ENCODE results near the gene CCDC102A.
A peak's percentile ranks its signal among the peaks of the same experiment; 100 is the strongest.
"Not testable (repeated sequence)": the region's sequence is repeated elsewhere in the genome, so short reads cannot be mapped to it uniquely, and the experiment has no call there.

CCDC102A gene

DNA sequence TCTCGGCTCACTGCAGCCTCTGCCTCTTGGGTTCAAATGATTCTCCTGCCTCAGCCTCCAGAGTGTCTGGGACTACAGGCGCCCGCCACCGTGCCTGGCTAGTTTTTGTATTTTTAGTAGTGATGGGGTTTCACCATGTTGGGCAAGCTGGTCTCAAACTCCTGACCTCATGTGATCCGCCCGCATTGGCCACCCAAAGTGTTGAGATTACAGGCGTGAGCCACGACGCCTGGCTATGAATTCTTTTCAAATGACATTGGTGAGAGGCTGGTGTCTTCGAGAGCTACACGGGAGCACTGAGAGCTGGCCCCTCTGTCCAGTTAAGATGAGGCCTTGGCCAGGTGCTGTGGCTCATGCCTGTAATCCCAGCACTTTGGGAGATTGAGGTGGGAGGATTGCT is 36.4 kb downstream of the CCDC102A start:
- DNase-seq (ENCODE audit: low read depth), result not testable (repeated sequence)

GRCh38 chr16:57498031-57498430 is 38.3 kb downstream of the CCDC102A start:
- no peak for DNase-seq (ENCODE audit: low read depth)

DNA sequence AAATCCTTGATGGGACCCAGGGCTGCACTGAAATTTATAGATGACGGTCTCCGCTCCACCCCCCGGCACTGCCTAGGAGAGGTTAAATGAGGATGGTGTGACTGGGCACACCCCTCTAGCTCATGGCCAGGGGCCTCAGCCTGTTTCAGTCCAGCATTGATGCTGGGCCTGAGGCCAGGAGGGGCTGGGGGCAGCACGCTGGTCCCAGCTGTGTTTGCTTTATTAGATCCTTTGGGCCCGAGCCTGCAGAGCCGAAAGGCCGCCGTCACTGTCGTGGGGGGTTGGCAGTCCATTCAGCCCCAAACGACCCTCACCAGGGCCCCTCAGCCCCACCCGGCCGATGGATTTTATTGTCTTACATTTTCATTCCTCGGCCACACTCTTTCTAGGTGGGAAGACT is 39.2 kb downstream of the CCDC102A start:
- no peak for DNase-seq (ENCODE audit: low read depth)

DNA sequence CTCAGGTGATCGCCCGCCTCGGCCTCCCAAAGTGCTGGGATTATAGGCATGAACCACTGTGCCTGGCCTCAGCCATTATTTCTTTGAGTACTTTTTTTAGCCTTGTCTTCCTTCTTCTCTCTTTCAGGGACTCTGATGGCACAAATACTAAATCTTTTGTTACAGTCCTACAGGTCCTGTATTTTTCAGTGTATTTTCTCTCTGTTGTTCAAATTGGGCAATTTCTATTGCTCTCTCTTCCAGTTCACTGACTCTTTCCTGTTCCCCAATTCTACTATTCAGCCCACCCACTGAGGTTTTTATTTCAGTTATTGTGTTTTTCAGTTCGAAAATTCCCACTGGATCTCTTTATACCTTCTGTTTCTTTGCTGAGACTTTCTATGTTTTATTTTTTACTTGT is 42.6 kb downstream of the CCDC102A start:
- no peak for DNase-seq (ENCODE audit: low read depth)

DNA sequence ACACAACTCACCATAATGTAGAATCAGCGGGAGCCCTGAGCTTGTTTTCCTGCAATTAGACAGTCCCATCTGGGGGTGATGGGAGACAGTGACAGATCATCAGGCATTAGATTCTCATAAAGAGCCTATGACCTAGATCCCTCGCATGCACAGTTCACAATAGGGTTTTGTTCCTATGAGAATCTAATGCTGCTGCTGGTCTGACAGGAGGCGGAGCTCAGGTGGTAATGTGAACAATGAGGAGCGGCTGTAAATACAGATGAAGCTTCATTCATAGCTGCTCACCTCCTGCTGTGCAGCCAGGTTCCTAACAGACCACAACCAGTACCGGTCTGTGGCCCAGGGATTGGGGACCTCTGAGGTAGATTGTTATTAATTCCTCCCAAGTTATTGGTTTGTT is 47.1 kb downstream of the CCDC102A start:
- DNase-seq (ENCODE audit: low read depth), result no peak

GRCh38 chr16:57486858-57487834 is 49.2 kb downstream of the CCDC102A start:
- no peak for DNase-seq (ENCODE audit: low read depth)

DNA sequence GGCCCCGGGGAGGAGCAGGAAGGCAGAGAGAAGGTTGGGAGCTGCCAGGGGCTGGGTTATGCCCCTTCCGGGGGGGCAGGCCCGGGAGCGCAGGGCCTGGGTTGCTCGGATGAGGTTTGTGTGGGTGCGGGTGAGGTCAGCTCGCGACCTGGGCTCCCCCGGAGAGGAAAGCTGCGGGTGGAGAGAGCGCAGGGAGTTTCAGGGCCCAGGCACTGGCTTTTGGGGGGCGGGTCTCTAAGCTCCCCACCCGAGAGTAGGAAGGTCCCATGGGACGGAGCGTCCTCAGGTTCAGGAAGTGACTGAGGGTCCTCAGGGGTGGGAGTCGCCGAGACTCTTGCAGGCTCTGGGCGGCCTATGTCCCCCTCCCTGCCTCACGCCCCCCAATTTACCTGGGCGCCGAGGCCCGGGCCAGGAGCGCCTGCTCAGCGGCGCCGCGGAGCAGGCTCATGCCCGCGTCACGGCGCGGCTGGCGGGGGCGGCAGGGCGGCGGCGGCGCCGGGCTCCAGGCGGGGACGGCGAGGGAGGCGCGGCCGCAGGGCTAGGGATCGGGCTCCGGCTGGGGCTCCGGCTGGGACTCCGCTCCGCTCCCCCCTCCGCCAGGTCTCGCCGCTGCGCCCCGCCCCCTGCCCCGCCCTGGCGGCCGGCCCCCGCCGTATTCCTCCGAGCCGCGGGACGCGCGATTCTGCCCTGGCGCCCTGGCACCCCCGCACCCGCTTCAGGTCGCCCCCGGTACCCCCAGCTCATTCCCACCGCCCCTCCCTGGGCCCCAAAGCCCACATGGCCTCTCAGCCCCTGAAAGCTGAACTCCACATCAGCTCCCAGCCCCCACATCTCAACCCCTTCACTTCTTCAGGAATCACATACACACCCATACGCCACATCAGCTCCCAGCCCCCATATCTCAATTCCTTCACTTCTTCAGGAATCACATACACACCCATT is 50.2 kb downstream of the CCDC102A start, which contains the start of gene DOK4:
TSS of gene DOK4 (minus strand) at position 578 of the 942 bp plus-strand sequence. CDS start 6,986 bp downstream, outside the sequence.
- peak; percentile 75 for DNase-seq (ENCODE audit: low read depth)

- no peak for DNase-seq (ENCODE audit: low read depth)
Observed at GRCh38 chr16:57485091-57485915, 51.1 kb downstream of the CCDC102A start.

DNA sequence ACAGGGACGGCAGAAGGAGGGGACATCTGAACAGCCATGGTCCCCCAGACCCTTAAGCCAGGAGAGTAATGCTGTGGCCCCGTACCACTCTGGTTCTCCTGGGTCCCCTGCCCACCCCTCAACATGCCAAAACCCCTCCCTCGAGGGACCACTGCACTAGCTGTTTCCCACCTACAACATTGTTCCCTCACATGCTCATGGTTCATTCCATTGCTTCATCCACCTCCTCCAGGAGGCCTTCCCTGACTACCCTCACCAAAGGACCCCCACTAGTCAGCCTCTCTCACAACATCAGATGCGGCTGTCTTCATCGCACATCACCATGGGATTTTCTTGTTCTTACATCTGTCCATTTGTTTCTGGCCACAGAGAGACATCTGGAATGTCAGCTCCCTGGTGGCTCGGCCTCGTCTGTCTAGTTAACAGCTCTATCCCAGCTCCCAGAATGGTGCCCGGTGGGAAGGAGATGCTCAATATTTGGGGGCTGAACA is 51.8 kb downstream of the CCDC102A start:
- DNase-seq (ENCODE audit: low read depth), result no peak

DNA sequence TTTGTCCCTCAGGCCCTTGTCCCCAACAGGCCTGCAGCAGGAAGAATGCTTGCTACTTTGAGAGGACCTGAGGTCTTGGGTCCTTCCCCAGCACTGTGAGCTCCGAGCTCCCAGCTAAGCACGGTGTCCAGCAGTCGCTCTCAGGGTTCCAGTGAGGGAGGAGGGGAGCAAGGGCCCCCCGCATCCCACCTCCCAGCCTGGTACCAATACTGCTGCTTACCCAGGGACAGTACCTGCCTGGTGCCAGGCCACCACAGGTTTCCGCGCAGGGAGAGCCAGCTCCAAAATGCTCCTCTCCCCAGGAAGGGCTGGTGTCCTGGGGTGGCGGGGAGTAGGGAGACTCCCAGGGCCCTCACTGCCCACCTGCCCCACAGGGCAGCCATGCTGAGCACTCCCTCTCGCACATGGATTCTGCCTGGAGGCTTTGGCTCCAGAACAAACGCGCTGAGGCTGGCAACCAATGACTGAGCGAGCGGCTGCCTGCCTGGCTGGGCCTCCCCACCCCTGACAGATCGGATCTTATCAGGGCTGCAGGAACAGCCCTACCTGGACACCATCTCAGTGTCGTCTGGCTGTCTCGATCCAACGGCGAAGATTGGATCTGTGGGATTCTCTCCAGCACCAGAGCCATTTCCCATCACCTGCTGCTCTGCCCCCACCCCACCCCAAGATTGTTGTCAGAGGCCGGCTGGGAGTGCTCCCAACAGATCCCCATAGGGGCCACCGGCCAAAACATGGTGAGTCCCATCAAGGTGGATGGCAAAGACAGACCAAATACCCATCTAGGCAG is 52.5 kb downstream of the CCDC102A start:
- no peak for DNase-seq (ENCODE audit: low read depth)

DNA sequence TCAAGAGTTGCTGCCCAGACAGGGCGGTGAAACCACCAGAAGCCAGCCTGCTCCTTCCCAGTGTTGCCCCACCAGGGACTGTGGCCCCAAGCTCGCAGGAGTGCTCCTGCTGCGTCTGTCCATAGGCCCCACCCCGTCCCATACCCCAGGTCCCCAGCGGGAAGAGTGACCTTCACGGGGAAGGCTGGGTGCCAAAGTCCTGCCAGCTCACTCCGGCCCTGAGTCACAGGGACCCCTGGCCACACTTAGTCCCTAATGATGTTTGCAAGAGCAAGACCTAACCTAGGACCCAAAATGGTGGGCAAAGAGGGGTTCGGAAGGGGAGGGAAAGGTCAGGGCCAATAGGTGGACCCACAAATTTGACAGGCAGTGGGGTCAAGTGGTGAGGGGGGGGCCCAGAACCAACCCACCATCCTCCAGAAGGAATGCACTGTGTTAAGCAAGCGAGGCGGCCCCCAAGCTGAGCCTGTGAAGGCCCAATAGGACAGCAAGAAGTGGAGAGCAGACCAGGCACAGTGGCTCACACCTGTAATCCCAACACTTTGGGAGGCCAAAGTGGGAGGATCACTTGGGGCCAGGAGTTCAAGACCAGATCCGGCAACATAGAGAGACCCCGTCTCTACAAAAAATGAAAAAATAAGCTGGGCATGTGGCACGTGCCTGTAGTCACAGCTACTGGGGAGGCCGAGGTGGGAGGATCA is 53.4 kb downstream of the CCDC102A start:
- DNase-seq (ENCODE audit: low read depth), result no peak

DNA sequence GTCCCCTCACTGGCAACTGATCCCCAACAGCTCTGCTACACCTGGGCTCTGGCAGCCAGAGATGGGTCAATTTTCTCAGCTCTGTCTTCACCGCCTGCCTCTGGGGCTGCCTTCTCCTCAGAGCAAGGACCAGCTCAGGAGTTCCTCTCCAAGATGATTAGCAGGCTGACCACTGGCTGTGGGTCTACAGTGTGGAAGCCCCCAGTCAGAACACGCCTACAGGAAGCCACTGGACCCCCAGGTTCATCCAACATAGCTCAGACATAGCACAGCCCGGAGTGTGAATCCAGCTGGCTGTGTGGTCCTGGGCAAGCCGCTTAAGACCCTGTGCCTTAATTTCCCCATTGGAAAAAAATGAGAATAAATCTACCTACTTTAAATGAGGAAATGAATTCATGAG is 55.0 kb downstream of the CCDC102A start:
- DNase-seq (ENCODE audit: low read depth), result no peak

GRCh38 chr16:57480754-57481230 is 55.6 kb downstream of the CCDC102A start:
- no peak for DNase-seq (ENCODE audit: low read depth)

- no peak for DNase-seq (ENCODE audit: low read depth)
Observed at GRCh38 chr16:57479976-57480753, 56.2 kb downstream of the CCDC102A start.

DNA sequence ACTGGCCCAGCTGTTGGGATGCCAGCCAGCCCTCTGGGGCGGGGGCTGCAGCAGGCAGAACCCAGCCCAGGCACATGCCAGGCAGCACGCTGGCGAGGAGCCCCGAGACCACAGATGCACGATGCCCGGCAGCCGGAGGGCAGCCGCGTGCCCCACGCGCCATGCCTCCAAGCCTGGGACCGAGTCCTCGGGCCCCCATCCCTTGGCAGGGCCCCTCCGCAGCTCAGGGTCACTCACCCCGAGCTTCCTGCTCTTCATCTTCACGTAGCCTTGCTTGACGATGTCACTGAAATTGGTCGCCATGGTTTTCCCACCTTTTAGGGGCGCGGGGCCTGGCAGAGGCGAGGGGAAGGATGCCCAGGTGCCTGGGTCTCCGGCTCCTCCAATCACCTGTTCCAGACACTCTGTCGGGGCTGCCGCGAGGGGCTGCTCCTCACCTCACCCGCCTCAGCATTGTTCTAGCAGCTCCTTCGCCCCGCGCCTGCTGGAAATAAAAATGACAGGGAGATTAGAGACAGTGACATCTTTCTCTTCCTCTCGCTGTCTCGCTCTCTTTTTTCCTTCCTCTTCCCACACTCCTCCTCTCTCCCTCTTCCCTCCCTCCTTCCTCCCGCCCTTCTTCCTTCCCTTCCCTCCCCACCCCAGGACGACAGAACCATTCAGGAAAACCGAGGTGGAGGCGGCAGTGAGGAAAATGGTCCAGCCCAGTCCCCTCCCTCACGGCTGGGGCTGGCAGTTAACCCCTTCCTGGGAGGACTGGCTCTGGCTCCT is 57.0 kb downstream of the CCDC102A start:
- DNase-seq (ENCODE audit: low read depth), result no peak

DNA sequence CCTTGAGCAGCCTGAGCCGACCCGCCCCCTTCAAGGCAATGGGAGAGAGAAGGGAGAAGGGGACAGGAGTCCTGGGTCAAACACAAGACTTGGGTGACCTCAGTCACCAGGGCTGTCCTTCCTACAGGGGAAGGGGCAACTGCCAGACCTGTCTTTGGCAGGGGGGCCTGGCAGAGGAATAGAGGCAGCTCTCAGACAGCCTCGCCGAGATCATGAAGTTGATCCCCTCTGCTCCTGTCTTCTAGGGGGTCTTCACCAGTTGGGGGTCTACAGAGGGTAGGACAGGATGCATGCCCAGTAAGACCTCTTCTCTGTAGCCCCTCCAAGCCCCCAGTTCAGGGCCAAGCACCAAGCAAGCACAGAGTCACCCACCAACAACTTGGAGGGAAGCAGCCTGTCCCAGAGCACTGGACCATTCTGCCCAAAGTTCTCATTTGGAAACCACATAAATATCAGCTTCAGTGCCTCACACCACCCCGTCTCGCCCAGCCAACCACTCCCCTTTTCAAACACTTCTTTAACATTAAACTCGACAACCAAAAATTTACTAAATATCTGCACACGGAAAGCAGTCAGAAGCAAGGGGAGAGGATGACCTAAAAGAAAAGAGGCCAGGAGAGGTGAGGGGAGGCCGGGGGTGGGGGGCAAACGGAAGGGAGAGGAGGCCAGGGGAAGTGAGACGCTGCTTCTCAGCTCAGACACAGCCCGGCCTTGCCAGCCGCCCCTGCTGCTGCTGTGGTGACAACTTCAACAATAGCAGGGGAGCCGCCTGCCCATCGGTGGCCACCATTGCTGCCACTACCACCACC is 57.8 kb downstream of the CCDC102A start:
- no peak for DNase-seq (ENCODE audit: low read depth)

DNA sequence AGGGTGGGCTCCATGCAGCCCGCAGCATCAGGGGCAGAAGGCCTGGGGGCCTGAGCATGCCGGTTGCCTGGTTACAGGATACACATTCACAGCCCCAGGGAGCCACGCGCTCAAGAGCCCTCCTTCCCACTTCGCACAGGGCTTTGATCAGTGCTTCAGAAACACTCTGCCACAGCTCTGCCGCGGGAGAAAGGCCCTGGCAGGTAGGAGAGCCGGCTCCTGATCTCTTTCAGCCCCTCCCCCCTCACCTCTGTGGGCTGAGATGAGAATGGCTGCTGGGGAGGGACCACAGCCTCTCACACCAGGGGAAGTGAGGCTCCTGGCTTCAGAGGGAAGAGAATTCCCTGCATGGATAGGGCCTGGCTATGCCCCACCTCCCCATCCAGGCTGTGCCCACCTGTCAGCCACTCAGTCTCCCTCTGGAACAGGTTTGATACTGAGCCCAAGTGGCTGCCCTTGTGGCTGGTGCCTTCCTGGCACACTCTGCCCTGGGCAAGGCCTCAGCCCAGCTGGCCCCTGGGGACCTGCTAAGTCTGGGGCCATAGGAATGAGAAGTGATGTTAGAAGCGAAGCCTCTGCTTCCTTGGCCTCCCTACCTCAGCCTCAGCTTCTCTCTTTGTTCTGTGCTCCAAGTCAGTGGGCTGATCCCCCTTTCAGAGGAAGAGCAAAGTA is 58.7 kb downstream of the CCDC102A start:
- DNase-seq (ENCODE audit: low read depth), result no peak

Data from stimulated activated CD8-positive, alpha-beta memory T cell treated with anti-CD3 and anti-CD28 coated beads, Interleukin-7, amount 100 ng/mL, for 24 hours (primary cell).